ENCODE data around the gene ECE1.

ECE1 gene

GRCh38 chr1:21308330-21308729 is 18.1 kb upstream of the ECE1 start:
- Mint-ChIP-seq H3K36me3 (peaks cover 15% of the 10 kb centered on the region), H3K9me3 (no peaks in the 10 kb centered on the region), H3K4me1 (peaks cover 54% of the 10 kb centered on the region), H3K27me3 (no peaks in the 10 kb centered on the region), H3K27ac (no peak overlapping the region), H3K4me3 (no peak overlapping the region)
- DNase-seq, result no peak
- CTCF ChIA-PET, result interaction anchor here (1.5 to 2.7 kb wide), 2 partner anchors 9 to 38 kb away, joined by 4 to 10 read pairs; no protein-coding TSS in a partner anchor

DNA sequence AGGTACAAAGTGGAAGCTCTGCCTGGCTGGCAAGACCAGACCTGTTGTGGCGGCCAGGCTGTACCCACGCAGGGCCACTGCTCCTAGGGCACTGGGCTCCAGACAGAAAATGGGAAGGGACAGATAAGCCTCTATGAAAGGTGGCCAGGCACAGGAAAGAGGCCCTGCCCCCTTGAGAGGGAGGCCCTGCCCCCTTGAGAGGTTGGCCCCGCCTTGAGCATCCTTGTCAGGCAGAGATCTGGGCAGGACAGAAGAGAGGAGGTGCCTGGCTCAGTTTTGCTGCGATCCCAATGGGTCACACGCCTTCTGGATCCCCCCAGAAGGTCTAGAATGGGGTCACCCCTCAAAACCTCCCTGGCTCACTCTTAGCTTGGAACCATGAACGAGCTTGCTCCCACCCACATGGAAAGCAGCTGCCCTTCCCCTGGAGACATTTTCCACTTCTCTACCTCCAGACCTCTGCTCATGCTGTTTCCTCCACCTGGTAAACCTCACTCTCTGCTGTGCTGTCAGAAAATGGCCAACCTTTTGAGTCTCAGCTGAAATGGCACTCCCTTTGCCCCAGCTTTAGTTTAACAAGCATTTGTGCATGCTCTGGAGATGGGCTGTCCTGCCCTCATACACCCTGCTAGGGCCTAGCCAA is 17.5 kb upstream of the ECE1 start:
- Mint-ChIP-seq H3K9me3 (no peaks in the 10 kb centered on the region), H3K4me3 (no peak overlapping the region), H3K36me3 (peaks cover 15% of the 10 kb centered on the region), H3K27ac (peak overlapping the region; percentile 61), H3K4me1 (peaks cover 60% of the 10 kb centered on the region), H3K27me3 (no peaks in the 10 kb centered on the region)
- CTCF ChIA-PET, result interaction anchor here (1.5 to 2.7 kb wide), 2 partner anchors 8 to 37 kb away, joined by 4 to 10 read pairs; no protein-coding TSS in a partner anchor
- peak; percentile 53 for DNase-seq

DNA sequence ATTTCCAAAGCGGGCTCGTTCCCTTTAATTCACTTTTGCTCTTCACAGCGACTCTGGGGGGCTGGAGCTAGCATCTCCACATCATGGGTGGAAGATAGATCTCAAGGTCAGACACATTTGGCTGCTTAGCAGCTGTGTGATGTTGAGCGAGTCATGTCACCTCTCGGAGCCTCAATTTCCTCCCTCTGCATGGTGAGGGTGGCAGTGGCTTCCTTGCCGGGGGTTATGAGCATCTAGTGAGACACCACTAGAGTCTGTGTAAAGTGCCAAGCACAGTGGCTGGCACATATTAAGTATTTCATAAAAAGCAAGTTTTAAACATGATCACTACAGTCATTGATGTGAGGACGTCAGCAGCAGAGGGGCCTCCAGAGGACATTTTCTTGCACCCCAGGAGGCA is 16.9 kb upstream of the ECE1 start:
- no peak for DNase-seq
- Mint-ChIP-seq H3K27ac (no peak overlapping the region), H3K9me3 (no peaks in the 10 kb centered on the region), H3K4me3 (no peak overlapping the region), H3K4me1 (peaks cover 64% of the 10 kb centered on the region), H3K27me3 (no peaks in the 10 kb centered on the region), H3K36me3 (peaks cover 15% of the 10 kb centered on the region)
- CTCF ChIA-PET, result interaction anchor here (1.5 kb wide), 1 partner anchor 8 kb away, joined by 4 read pairs; no protein-coding TSS in a partner anchor

- no peaks in the 10 kb centered on the region for H3K27me3 Mint-ChIP-seq
- H3K4me1 Mint-ChIP-seq, result peaks cover 66% of the 10 kb centered on the region
- H3K27ac Mint-ChIP-seq, result no peak overlapping the region
- peaks cover 11% of the 10 kb centered on the region for H3K36me3 Mint-ChIP-seq
- no peak overlapping the region for H3K4me3 Mint-ChIP-seq
- no peaks in the 10 kb centered on the region for H3K9me3 Mint-ChIP-seq
- CTCF ChIA-PET, result no interaction called here
- DNase-seq, result no peak
Measured at GRCh38 chr1:21305900-21306189, 15.6 kb upstream of the ECE1 start.

GRCh38 chr1:21305155-21305899 is 15.1 kb upstream of the ECE1 start:
- peaks cover 6% of the 10 kb centered on the region for H3K36me3 Mint-ChIP-seq
- CTCF ChIA-PET, result no interaction called here
- H3K9me3 Mint-ChIP-seq, result no peaks in the 10 kb centered on the region
- no peaks in the 10 kb centered on the region for H3K27me3 Mint-ChIP-seq
- H3K4me3 Mint-ChIP-seq, result no peak overlapping the region
- no peak for DNase-seq
- no peak overlapping the region for H3K27ac Mint-ChIP-seq
- peaks cover 65% of the 10 kb centered on the region for H3K4me1 Mint-ChIP-seq

DNA sequence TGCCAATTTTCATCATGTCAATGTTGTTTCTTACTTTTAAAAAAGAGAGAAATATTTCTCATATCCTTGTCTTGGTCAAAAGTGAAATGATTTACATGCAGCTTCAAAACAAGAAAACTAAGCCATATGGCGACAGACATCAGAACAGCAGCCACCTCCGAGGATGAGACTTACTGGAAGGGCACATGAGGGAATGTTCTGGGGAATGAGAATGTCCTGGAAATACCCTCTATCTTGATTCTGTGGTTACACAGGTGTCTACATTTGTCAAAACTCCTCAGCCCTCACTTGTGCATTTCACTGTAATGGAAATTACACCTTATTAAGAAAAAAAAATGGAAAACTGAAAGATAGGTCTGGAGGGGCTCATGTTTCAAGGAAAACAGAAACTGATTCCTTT is 14.2 kb upstream of the ECE1 start:
- DNase-seq, result no peak
- CTCF ChIA-PET, result interaction anchor here (0.8 kb wide), 1 partner anchor 34 kb away, joined by 3 read pairs; no protein-coding TSS in a partner anchor
- no peak overlapping the region for H3K27ac Mint-ChIP-seq
- H3K36me3 Mint-ChIP-seq, result peaks cover 1% of the 10 kb centered on the region
- H3K4me3 Mint-ChIP-seq, result no peak overlapping the region
- no peaks in the 10 kb centered on the region for H3K9me3 Mint-ChIP-seq
- peaks cover 69% of the 10 kb centered on the region for H3K4me1 Mint-ChIP-seq
- H3K27me3 Mint-ChIP-seq, result no peaks in the 10 kb centered on the region

DNA sequence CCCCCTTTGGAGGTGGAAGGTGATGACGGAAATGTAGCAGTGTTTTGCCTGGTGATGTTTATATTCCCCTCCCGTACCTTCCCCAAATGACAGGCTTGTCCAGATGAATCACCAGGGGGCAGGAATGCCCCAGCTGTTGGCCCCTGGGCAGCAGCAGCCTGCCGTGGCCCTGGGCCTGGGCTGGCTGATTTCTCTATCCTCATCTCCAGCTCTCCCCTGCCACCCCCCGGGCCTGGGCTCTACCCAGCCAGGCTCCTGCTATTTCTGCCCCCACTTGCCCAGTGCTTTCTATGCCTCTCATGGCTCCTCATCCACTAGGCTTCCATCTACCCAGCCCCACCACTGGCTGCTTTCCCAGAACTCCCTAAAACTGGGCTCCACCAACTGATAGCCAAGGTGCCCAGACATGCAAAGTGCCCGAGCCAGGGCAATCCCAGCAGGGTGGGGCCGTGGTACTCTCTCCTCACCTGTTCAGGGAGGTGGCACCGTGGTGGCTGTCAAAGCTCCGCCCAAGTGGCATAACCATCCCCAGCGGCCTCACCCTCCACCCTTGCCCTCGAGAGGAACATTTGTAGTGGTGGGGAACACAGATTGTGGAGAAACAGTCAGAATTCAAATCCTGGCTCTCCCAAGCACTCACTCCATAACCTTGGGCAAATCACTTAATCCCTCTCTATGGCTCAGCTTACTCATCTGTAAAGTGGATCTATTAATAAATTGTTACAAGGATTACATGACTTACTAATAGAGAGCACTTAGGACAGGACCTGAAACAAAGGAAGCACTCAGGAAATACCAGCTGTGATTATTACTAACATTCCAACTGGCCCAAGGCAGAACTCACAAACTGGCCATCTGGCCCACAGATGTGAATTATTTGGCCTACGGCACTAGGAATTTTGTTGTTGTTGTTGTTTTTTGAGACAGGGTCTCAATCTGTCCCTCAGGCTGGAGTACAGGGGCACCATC is 12.8 kb upstream of the ECE1 start:
- Mint-ChIP-seq H3K4me3 (no peak overlapping the region), H3K4me1 (peaks cover 72% of the 10 kb centered on the region), H3K27me3 (no peaks in the 10 kb centered on the region), H3K9me3 (no peaks in the 10 kb centered on the region), H3K36me3 (peaks cover 11% of the 10 kb centered on the region), H3K27ac (no peak overlapping the region)
- CTCF ChIA-PET, result no interaction called here
- DNase-seq, result no peak

GRCh38 chr1:21301794-21302440 is 11.7 kb upstream of the ECE1 start:
- Mint-ChIP-seq H3K27me3 (no peaks in the 10 kb centered on the region), H3K27ac (no peak overlapping the region), H3K4me1 (peaks cover 72% of the 10 kb centered on the region), H3K36me3 (peaks cover 11% of the 10 kb centered on the region), H3K9me3 (no peaks in the 10 kb centered on the region), H3K4me3 (no peak overlapping the region)
- CTCF ChIA-PET, result interaction anchor here (0.6 kb wide), 2 partner anchors 89 to 471 kb away, joined by 3 to 4 read pairs; no protein-coding TSS in a partner anchor
- no peak for DNase-seq

- Mint-ChIP-seq H3K27me3 (no peaks in the 10 kb centered on the region), H3K4me1 (peaks cover 79% of the 10 kb centered on the region), H3K27ac (no peak overlapping the region), H3K4me3 (no peak overlapping the region), H3K36me3 (peaks cover 15% of the 10 kb centered on the region), H3K9me3 (no peaks in the 10 kb centered on the region)
- no peak for DNase-seq
- CTCF ChIA-PET, result interaction anchor here (0.8 to 2.0 kb wide), 3 partner anchors 33 to 43 kb away, joined by 3 to 5 read pairs (median 3); no protein-coding TSS in a partner anchor
Measured at GRCh38 chr1:21300774-21301173, 10.5 kb upstream of the ECE1 start.

- DNase-seq, result no peak
- Mint-ChIP-seq H3K27ac (no peak overlapping the region), H3K36me3 (peaks cover 15% of the 10 kb centered on the region), H3K9me3 (no peaks in the 10 kb centered on the region), H3K27me3 (no peaks in the 10 kb centered on the region), H3K4me1 (peaks cover 82% of the 10 kb centered on the region), H3K4me3 (no peak overlapping the region)
- CTCF ChIA-PET, result interaction anchor here (0.8 to 2.3 kb wide), 9 partner anchors 8 to 69 kb away, joined by 3 to 6 read pairs (median 4); no protein-coding TSS in a partner anchor
Measured at GRCh38 chr1:21299780-21300395, 9.6 kb upstream of the ECE1 start.

- H3K4me1 Mint-ChIP-seq, result peaks cover 84% of the 10 kb centered on the region
- CTCF ChIA-PET, result interaction anchor here (0.7 to 2.3 kb wide), 9 partner anchors 9 to 70 kb away, joined by 3 to 6 read pairs (median 4); no protein-coding TSS in a partner anchor
- no peak for DNase-seq
- no peaks in the 10 kb centered on the region for H3K27me3 Mint-ChIP-seq
- H3K9me3 Mint-ChIP-seq, result no peaks in the 10 kb centered on the region
- peak overlapping the region; percentile 50 for H3K27ac Mint-ChIP-seq
- no peak overlapping the region for H3K4me3 Mint-ChIP-seq
- peaks cover 15% of the 10 kb centered on the region for H3K36me3 Mint-ChIP-seq
Measured at GRCh38 chr1:21298981-21299391, 8.7 kb upstream of the ECE1 start.

DNA sequence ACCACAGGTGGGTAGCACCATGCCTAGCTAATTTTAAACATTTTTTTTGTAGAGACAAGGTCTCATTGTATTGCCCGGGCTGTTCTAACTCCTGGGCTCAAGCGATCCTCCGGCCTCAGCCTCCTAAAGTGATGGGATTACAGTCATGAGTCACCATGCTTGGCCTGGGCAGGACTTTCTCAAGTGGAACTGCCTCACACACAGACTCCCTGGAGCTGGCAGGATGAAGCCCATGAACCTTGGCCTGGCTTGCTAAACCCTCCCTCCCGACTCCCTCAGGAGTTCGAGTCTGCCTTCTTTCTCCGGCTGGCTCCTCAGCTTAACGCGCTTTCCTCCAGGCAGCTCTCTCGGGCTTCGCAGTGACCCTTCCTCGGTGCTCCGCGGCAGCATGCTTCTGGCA is 7.7 kb upstream of the ECE1 start:
- no peaks in the 10 kb centered on the region for H3K9me3 Mint-ChIP-seq

More for the DNA sequence above, 7.7 kb upstream of the ECE1 start:
- DNase-seq, result no peak
- Mint-ChIP-seq H3K4me3 (no peak overlapping the region), H3K36me3 (peaks cover 15% of the 10 kb centered on the region), H3K27ac (peak overlapping the region; percentile 76), H3K27me3 (no peaks in the 10 kb centered on the region), H3K4me1 (peaks cover 87% of the 10 kb centered on the region)
- CTCF ChIA-PET, result interaction anchor here (1.3 to 2.3 kb wide), 2 partner anchors 27 to 71 kb away, joined by 3 to 6 read pairs; no protein-coding TSS in a partner anchor
